ENCODE data around the gene SPDYE6. TPM values are rescaled to one million over a fixed set of nuclear protein-coding genes. Genes with fewer than 3 reads are reported as not detected.

The SPDYE6 gene
- total and polyA plus RNA-seq, 10 of the 15 experiments (the other 5 are each of a cell fraction or from before 2014, with no cell fraction given) = 0.05 to 2.3 (median 1.00) TPM; not detected in 6

DNA sequence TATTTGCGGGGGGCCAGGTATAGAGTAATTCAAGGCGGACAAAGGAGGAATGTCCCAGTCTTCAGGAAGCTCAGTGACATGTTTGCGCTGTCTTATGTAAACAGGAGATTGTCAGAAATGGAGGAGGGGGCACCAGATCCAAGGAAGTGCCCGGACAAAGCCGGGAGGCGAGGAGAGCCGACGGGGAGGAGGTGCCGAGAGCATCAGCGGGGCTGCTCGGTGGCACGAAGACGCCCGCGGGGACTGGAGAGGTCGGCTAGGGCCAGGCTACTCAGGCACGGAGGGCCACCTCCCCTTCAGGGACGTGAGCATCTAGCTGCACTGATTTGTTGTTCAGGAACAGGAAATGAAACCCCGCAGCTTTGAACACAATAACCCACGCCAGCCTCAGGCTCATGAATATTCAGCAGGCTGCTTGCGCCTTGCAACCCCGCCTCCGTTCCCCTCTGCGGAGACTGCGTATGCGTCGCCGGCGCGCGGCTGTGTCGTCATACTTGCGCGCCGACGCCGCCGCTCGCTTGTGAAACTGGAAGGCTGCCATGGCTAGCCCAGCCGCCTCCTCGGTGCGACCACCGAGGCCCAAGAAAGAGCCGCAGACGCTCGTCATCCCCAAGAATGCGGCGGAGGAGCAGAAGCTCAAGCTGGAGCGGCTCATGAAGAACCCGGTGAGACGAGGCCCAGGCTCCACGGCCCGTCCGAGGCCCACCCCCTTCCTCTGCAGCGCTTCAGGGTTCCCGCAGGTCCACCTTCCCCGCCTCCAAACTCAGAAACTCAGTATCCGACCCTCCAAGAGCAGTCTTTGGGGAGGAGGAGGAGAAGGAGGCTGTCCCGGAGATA, 39.8 kb upstream of the SPDYE6 start, which contains the start of gene PRKRIP1 (continued):
- TF ChIP-seq RUNX3 (IDR thresholded peaks at IDR 0.05; ENCODE audit: low read length) = peak; percentile 76
- TF ChIP-seq, protein P1, sequence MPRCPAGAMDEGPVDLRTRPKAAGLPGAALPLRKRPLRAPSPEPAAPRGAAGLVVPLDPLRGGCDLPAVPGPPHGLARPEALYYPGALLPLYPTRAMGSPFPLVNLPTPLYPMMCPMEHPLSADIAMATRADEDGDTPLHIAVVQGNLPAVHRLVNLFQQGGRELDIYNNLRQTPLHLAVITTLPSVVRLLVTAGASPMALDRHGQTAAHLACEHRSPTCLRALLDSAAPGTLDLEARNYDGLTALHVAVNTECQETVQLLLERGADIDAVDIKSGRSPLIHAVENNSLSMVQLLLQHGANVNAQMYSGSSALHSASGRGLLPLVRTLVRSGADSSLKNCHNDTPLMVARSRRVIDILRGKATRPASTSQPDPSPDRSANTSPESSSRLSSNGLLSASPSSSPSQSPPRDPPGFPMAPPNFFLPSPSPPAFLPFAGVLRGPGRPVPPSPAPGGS (IDR thresholded peaks at IDR 0.05; ENCODE audit: borderline replicate concordance, insufficient read depth, low read depth, low read length, poor library complexity, severe bottlenecking) = peak; percentile 96
- TF ChIP-seq PKNOX1 (IDR thresholded peaks at IDR 0.05) = 0 out of 2 replicates have a peak, but pooled peaks have one; percentile 5
- TF ChIP-seq CHD2 (IDR thresholded peaks at IDR 0.05; ENCODE audit: borderline replicate concordance, low read depth, low read length) = peak; percentile 80; the same call in 1 of the 2 replicates
- no peak for TF ChIP-seq CBX3 (IDR thresholded peaks at IDR 0.05; ENCODE audit: borderline replicate concordance, low read depth)
- TF ChIP-seq ZNF622 (IDR thresholded peaks at IDR 0.05) = no peak
- TF ChIP-seq SUZ12 (IDR thresholded peaks at IDR 0.05; ENCODE audit: unreplicated experiment) = no peak
- peak; percentile 47; the same call in 1 of the 2 replicates for TF ChIP-seq ZBED1 (IDR thresholded peaks at IDR 0.05; ENCODE audit: borderline replicate concordance)

GRCh38 chr7:102395592-102395872, 39.3 kb upstream of the SPDYE6 start:
- POLR2A ChIA-PET = interaction anchor here (1.2 to 1.8 kb wide), 3 partner anchors 30 to 108 kb away, joined by 3 to 8 read pairs (median 5); partner anchors contain the start of gene SH2B2
- intact Hi-C loops (cut with micrococcal nuclease; ENCODE audit: unreplicated experiment) (loop anchor here (1.0 to 10.0 kb wide), 2 partner anchors 116 to 851 kb away; no protein-coding TSS in a partner anchor), in situ Hi-C loops (cut with MboI) (no loop called here)
- H2AFZ ChIP-seq (ENCODE audit: control insufficient read depth, low read depth, low read length) = peak overlapping the region; percentile 46; the same call in 1 of the 2 replicates
- H3K36me3 ChIP-seq (ENCODE audit: control insufficient read depth in 2 of 2, insufficient read depth in 2 of 2, low read length in 1 of 2) = peaks cover 4 to 29% of the 10 kb centered on the region in 2 experiments
- H3K9ac ChIP-seq (ENCODE audit: control insufficient read depth, insufficient read depth, low read length) = peak overlapping the region; percentile 42
- ATAC-seq (no peak; the same call in 2 of the 3 replicates), DNase-seq (ENCODE audit: low read depth, low spot score) (no peak), FAIRE-seq (no peak)
- peak overlapping the region; percentile 37 for H3K4me3 ChIP-seq
- WGBS (ENCODE audit: insufficient coverage, insufficient replicate concordance, low lambda C conversion rate, missing lambda C conversion rate) = 24% methylated on average over 9 of the region's 9 CpGs
- no peaks in the 10 kb centered on the region for H4K20me1 ChIP-seq (ENCODE audit: control insufficient read depth, insufficient read depth)
- H3K4me1 ChIP-seq (ENCODE audit: control insufficient read depth, insufficient read depth, low read length) = peaks cover 13% of the 10 kb centered on the region
- H3K4me2 ChIP-seq (ENCODE audit: control insufficient read depth, insufficient read depth) = peak overlapping the region; percentile 97
- RAD21 ChIA-PET (ENCODE audit: unreplicated experiment) = interaction anchor here (1.0 to 5.2 kb wide), 8 partner anchors 12 to 116 kb away, joined by 4 to 24 read pairs (median 8); no protein-coding TSS in a partner anchor
- H3K27ac ChIP-seq (ENCODE audit: control insufficient read depth, insufficient read depth) = peak overlapping the region; percentile 84
- TF ChIP-seq POU2F2 (IDR thresholded peaks at IDR 0.05; ENCODE audit: borderline replicate concordance, low read depth, low read length) (no peak), PAX5 (IDR thresholded peaks at IDR 0.05; ENCODE audit: borderline replicate concordance, low read depth, low read length) (no peak), ZZZ3 (IDR thresholded peaks at IDR 0.05; ENCODE audit: control insufficient read depth, insufficient read length, low read depth) (no peak), CEBPB (IDR thresholded peaks at IDR 0.05; ENCODE audit: borderline replicate concordance in 1 of 2, low read depth in 2 of 2, low read length in 2 of 2) (no peak)
- no peaks in the 10 kb centered on the region for H3K27me3 ChIP-seq (replicated peaks in 1 of 2; ENCODE audit: control insufficient read depth in 2 of 2, insufficient read depth in 2 of 2, low read length in 1 of 2)
- BruUV-seq (replicated peaks) = no TSS peak
- CTCF ChIA-PET = interaction anchor here (0.8 to 13.5 kb wide), 8 partner anchors 9 to 114 kb away, joined by 3 to 205 read pairs (median 6); no protein-coding TSS in a partner anchor
- SMC1A ChIA-PET (ENCODE audit: uncharacterized antibody, unreplicated experiment) = interaction anchor here (0.7 to 2.3 kb wide), 11 partner anchors 9 to 116 kb away, joined by 3 to 9 read pairs (median 4); no protein-coding TSS in a partner anchor
- H3K79me2 ChIP-seq (ENCODE audit: control insufficient read depth, insufficient read depth, low read length) = peaks cover 17% of the 10 kb centered on the region
- no peaks in the 10 kb centered on the region for H3K9me3 ChIP-seq (replicated peaks; ENCODE audit: control insufficient read depth, insufficient read depth, low read length)

Data from GM12878 (cell line).